ENCODE measurements around the gene EGFR.

EGFR gene

GRCh38 chr7:55189878-55190436 lies 171.1 kb downstream of the EGFR start:
- DNase-seq (ENCODE audit: low spot score) = no peak

GRCh38 chr7:55190511-55191160 lies 171.8 kb downstream of the EGFR start:
- DNase-seq (ENCODE audit: low spot score) = no peak

- DNase-seq (ENCODE audit: low spot score) = no peak
Observed at GRCh38 chr7:55191161-55191925, 172.5 kb downstream of the EGFR start.

GRCh38 chr7:55191926-55192692 lies 173.3 kb downstream of the EGFR start:
- no peak for DNase-seq (ENCODE audit: low spot score)

- DNase-seq (ENCODE audit: low spot score) = no peak
Observed at GRCh38 chr7:55192723-55193122, 173.9 kb downstream of the EGFR start.

- DNase-seq (ENCODE audit: low spot score) = no peak
Observed at GRCh38 chr7:55193245-55193644, 174.4 kb downstream of the EGFR start.

- no peak for DNase-seq (ENCODE audit: low spot score)
Observed at GRCh38 chr7:55194522-55194921, 175.7 kb downstream of the EGFR start.

- DNase-seq (ENCODE audit: low spot score) = no peak
Observed at GRCh38 chr7:55198634-55199392, 180.0 kb downstream of the EGFR start.

GRCh38 chr7:55199418-55199817 lies 180.6 kb downstream of the EGFR start:
- DNase-seq (ENCODE audit: low spot score) = no peak

GRCh38 chr7:55200441-55200840 lies 181.6 kb downstream of the EGFR start:
- DNase-seq (ENCODE audit: low spot score) = no peak

- no peak for DNase-seq (ENCODE audit: low spot score)
Observed at GRCh38 chr7:55202150-55202913, 183.5 kb downstream of the EGFR start.

- no peak for DNase-seq (ENCODE audit: low spot score)
Observed at GRCh38 chr7:55203300-55203699, 184.5 kb downstream of the EGFR start.

GRCh38 chr7:55205124-55205955 lies 186.5 kb downstream of the EGFR start:
- no peak for DNase-seq (ENCODE audit: low spot score)

GRCh38 chr7:55206235-55207029 lies 187.6 kb downstream of the EGFR start:
- no peak for DNase-seq (ENCODE audit: low spot score)

- no peak for DNase-seq (ENCODE audit: low spot score)
Observed at GRCh38 chr7:55207436-55208125, 188.8 kb downstream of the EGFR start.

GRCh38 chr7:55209366-55209765 lies 190.5 kb downstream of the EGFR start:
- DNase-seq (ENCODE audit: low spot score) = no peak

GRCh38 chr7:55210176-55210575 lies 191.4 kb downstream of the EGFR start:
- DNase-seq (ENCODE audit: low spot score) = no peak

- no peak for DNase-seq (ENCODE audit: low spot score)
Observed at GRCh38 chr7:55210716-55211115, 191.9 kb downstream of the EGFR start.

- no peak for DNase-seq (ENCODE audit: low spot score)
Observed at GRCh38 chr7:55211726-55212125, 192.9 kb downstream of the EGFR start.

All from pons (tissue), 1 donor.